Endothelial cell of umbilical vein (primary cell): ENCODE results near the gene INPP5F. TPM values are rescaled to one million over a fixed set of nuclear protein-coding genes. Genes with fewer than 3 reads are reported as not detected.

ENCODE experiments used
- BruUV-seq: library from RNA; stranded (reverse); fragments of 400-500 nt; replicated peaks from 2 replicates; lab custom pipeline; 2021; lab: Mats Ljungman, UMichigan
- CTCF ChIA-PET: fragments of 300-600, 350-600 bp; sonication (Branson Sonifier 250); formaldehyde crosslinking; loops from one replicate; lab custom pipeline; 2021; ENCODE audit warnings: antibody characterized with exemption, inconsistent platforms; lab: Charles Lee
- POLR2A ChIA-PET: fragments of 300-600, 350-600 bp; sonication (Branson Sonifier 250); formaldehyde crosslinking; loops from one replicate; lab custom pipeline; 2021; ENCODE audit warnings: antibody characterized with exemption, inconsistent platforms; lab: Charles Lee
- DNase-seq: peaks from one replicate; pipeline ENCODE4 v3.0.0-alpha.2; 2011; ENCODE audit warnings: low read depth, low spot score
- FAIRE-seq: peaks from 2 replicates; lab custom pipeline; 2011; peaks lifted over from hg19 to GRCh38; lab: Jason Lieb, UNC
- H2AFZ ChIP-seq: 2 replicates; pipeline ENCODE4 v1.6.0; 2012; ENCODE audit warnings: low read depth, low read length, control low read depth, inconsistent platforms
- H3K27ac ChIP-seq: 2 replicates; pipeline ENCODE4 v1.5.1; 2011; ENCODE audit warnings: low read depth, mild to moderate bottlenecking, control low read depth, low read length, moderate library complexity; ENCODE audit not compliant: insufficient read depth
- H3K27me3 ChIP-seq, 2 experiments: 2 replicates each; pipeline versions ENCODE4 v1.6.0 to v1.6.1; 2011; ENCODE audit warnings: low read length in 2 of 2, mixed read lengths in 1 of 2; ENCODE audit not compliant: control insufficient read depth in 2 of 2, insufficient read depth in 2 of 2
- H3K36me3 ChIP-seq, 2 experiments: 2 replicates in 1 of 2; 3 replicates in 1 of 2; pipeline ENCODE4 v1.5.1; 2011; ENCODE audit warnings: low read length in 2 of 2, mild to moderate bottlenecking in 1 of 2, moderate library complexity in 1 of 2; ENCODE audit not compliant: control insufficient read depth in 2 of 2, insufficient read depth in 2 of 2; ENCODE audit errors: extremely low read depth in 1 of 2
- H3K4me1 ChIP-seq: 3 replicates; pipeline ENCODE4 v1.5.1; 2011; ENCODE audit warnings: mild to moderate bottlenecking, low read length; ENCODE audit not compliant: control insufficient read depth, insufficient read depth; ENCODE audit errors: extremely low read depth
- H3K4me2 ChIP-seq: 2 replicates; pipeline ENCODE4 v1.6.1; 2011; ENCODE audit warnings: low read length, control low read depth, mixed read lengths; ENCODE audit not compliant: insufficient read depth
- H3K4me3 ChIP-seq, 3 experiments: fragments of 200-600 bp in 1 of 3; sonication (generic), shearing (Covaris generic) in 1 of 3; replicated peaks in 1 of 3; 2 replicates each; pipeline ENCODE4 v1.5.1; 2011 to 2016; ENCODE audit warnings: control low read depth in 3 of 3, low read length in 3 of 3, mild to moderate bottlenecking in 2 of 3, inconsistent platforms in 1 of 3, low read depth in 1 of 3, moderate library complexity in 1 of 3; ENCODE audit not compliant: insufficient read depth in 1 of 3
- H3K79me2 ChIP-seq: 2 replicates; pipeline ENCODE4 v1.6.0; 2012; ENCODE audit warnings: low read length, inconsistent platforms; ENCODE audit not compliant: control insufficient read depth, insufficient read depth
- H3K9ac ChIP-seq: replicated peaks from 2 replicates; pipeline ENCODE3; 2011; ENCODE audit warnings: low read length, control low read depth; ENCODE audit not compliant: insufficient read depth; ENCODE audit errors: extremely low read depth
- H3K9me1 ChIP-seq: replicated peaks from 3 replicates; pipeline ENCODE4 v1.6.0; 2011; ENCODE audit warnings: mild to moderate bottlenecking, low read length; ENCODE audit not compliant: control insufficient read depth, insufficient read depth; ENCODE audit errors: extremely low read depth
- H3K9me3 ChIP-seq: replicated peaks from 2 replicates; pipeline ENCODE4 v1.5.1; 2012; ENCODE audit warnings: low read length, inconsistent platforms; ENCODE audit not compliant: control insufficient read depth, insufficient read depth
- H4K20me1 ChIP-seq: replicated peaks from 2 replicates; pipeline ENCODE3; 2011; ENCODE audit warnings: mild to moderate bottlenecking, low read length; ENCODE audit not compliant: control insufficient read depth, insufficient read depth; ENCODE audit errors: extremely low read depth
- CTCF ChIP-seq, 2 donors: IDR thresholded peaks; 1 replicate in 1 of 2; 2 replicates in 1 of 2; pipeline ENCODE4 v1.5.1; 2011; ENCODE audit warnings: low read length in 2 of 2, mild to moderate bottlenecking in 2 of 2, moderate library complexity in 2 of 2, control low read depth in 1 of 2, inconsistent platforms in 1 of 2, low read depth in 1 of 2; ENCODE audit not compliant: insufficient read depth in 1 of 2; ENCODE audit errors: extremely low read depth in 1 of 2
- EZH2 ChIP-seq: IDR thresholded peaks from 2 replicates; pipeline ENCODE4 v1.6.1; 2012; ENCODE audit warnings: borderline replicate concordance, low read depth, mild to moderate bottlenecking, moderate library complexity, low read length, inconsistent platforms; ENCODE audit not compliant: severe bottlenecking
- FOS ChIP-seq: IDR thresholded peaks from 2 replicates; pipeline ENCODE4 v1.6.1; 2011; ENCODE audit warnings: mild to moderate bottlenecking, low read length, moderate library complexity, borderline replicate concordance; ENCODE audit not compliant: insufficient read depth
- GATA2 ChIP-seq: IDR thresholded peaks from 2 replicates; pipeline ENCODE4 v1.7.0; 2011; ENCODE audit warnings: low read depth, mild to moderate bottlenecking, moderate library complexity, mixed read lengths, low read length; ENCODE audit not compliant: insufficient read length, insufficient read depth
- JUN ChIP-seq: IDR thresholded peaks from 2 replicates; pipeline ENCODE4 v1.6.1; 2011; ENCODE audit warnings: borderline replicate concordance, low read depth; ENCODE audit not compliant: insufficient read length, insufficient read depth
- MYC ChIP-seq: IDR thresholded peaks from one replicate; pipeline ENCODE4 v1.6.1; 2011; ENCODE audit warnings: mild to moderate bottlenecking, low read depth, low read length
- POLR2A ChIP-seq: IDR thresholded peaks from 2 replicates; pipeline ENCODE4 v1.6.1; 2012; ENCODE audit warnings: low read depth, mild to moderate bottlenecking, control low read depth, low read length
- dilution Hi-C: fragments of 300-500 bp; cut with MboI; formaldehyde crosslinking; loops from one replicate; pipeline ENCODE4 v1.15.0; 2019; ENCODE audit warnings: low sequenced_read_pairs; ENCODE audit not compliant: extremely low pct_ligation_motif_present
- intact Hi-C: fragments of 100-400 bp; cut with micrococcal nuclease; formaldehyde crosslinking; loops from one replicate; pipeline ENCODE4 v1.10.0; 2022
- polyA plus RNA-seq, 4 experiments: library from polyadenylated mRNA; depleted of rRNA in 3 of 4; stranded (reverse) in 3 of 4; unstranded in 1 of 4; fragments of >200 nt; gene quantifications; 2 replicates each; pipeline versions ENCODE4 v1.2.1 to v1.2.3, GENCODE V29; 2011 to 2012; ENCODE audit warnings: missing spikeins in 1 of 4
- total RNA-seq: library from RNA; stranded (reverse); gene quantifications from 2 replicates; pipeline ENCODE4 v1.2.3, GENCODE V29; 2021

The INPP5F gene
- total and polyA plus RNA-seq, 2 donors (not counting 3 experiments of a cell fraction or from before 2014, with no cell fraction given) = 6.1 to 20.3 TPM

- no peaks in the 10 kb centered on the region for H3K27me3 ChIP-seq
- H3K27ac ChIP-seq = no peak overlapping the region
- H3K4me2 ChIP-seq = no peak overlapping the region
- ChIA-PET POLR2A (interaction anchor here (0.7 to 1.6 kb wide), 5 partner anchors 9 to 109 kb away, joined by 3 to 5 read pairs (median 3); no protein-coding TSS in a partner anchor), CTCF (interaction anchor here (0.5 to 8.3 kb wide), 74 partner anchors 9 to 586 kb away, joined by 3 to 280 read pairs (median 6); partner anchors contain the start of genes BAG3, INPP5F, MCMBP and SEC23IP)
- H3K4me1 ChIP-seq = peaks cover 8% of the 10 kb centered on the region
- dilution Hi-C loops = no loop called here
- DNase-seq = peak; percentile 82
- H3K9me3 ChIP-seq = no peaks in the 10 kb centered on the region
- FAIRE-seq = peak; percentile 95
- no peaks in the 10 kb centered on the region for H3K9me1 ChIP-seq
- intact Hi-C loops = loop anchor here (1.0 to 2.0 kb wide), 6 partner anchors 22 to 586 kb away; no protein-coding TSS in a partner anchor
- no peak overlapping the region for H3K9ac ChIP-seq
- no peaks in the 10 kb centered on the region for H4K20me1 ChIP-seq
- TF ChIP-seq JUN (no peak), EZH2 (no peak), POLR2A (no peak), CTCF (IDR thresholded peaks at IDR 0.05; ENCODE audit: extremely low read depth in 1 of 2, insufficient read depth in 1 of 2, low read depth in 1 of 2, low read length in 2 of 2) (peak; percentile 86 to 94), FOS (no peak), GATA2 (peak; percentile 32), MYC (no peak)
- no peaks in the 10 kb centered on the region for H3K36me3 ChIP-seq
- peaks cover 18% of the 10 kb centered on the region for H3K79me2 ChIP-seq
- no peak overlapping the region for H3K4me3 ChIP-seq
- no peak overlapping the region for H2AFZ ChIP-seq
- no TSS peak for BruUV-seq
Measured at GRCh38 chr10:119750391-119751230, 24.8 kb downstream of the INPP5F start.
